ENCODE measurements around the gene RALGPS1. TPM values are rescaled to one million over a fixed set of nuclear protein-coding genes. Genes with fewer than 3 reads are reported as not detected.

The RALGPS1 gene
- total RNA-seq, 2 experiments from 2014 or later = 14.1 to 14.4 TPM

DNA sequence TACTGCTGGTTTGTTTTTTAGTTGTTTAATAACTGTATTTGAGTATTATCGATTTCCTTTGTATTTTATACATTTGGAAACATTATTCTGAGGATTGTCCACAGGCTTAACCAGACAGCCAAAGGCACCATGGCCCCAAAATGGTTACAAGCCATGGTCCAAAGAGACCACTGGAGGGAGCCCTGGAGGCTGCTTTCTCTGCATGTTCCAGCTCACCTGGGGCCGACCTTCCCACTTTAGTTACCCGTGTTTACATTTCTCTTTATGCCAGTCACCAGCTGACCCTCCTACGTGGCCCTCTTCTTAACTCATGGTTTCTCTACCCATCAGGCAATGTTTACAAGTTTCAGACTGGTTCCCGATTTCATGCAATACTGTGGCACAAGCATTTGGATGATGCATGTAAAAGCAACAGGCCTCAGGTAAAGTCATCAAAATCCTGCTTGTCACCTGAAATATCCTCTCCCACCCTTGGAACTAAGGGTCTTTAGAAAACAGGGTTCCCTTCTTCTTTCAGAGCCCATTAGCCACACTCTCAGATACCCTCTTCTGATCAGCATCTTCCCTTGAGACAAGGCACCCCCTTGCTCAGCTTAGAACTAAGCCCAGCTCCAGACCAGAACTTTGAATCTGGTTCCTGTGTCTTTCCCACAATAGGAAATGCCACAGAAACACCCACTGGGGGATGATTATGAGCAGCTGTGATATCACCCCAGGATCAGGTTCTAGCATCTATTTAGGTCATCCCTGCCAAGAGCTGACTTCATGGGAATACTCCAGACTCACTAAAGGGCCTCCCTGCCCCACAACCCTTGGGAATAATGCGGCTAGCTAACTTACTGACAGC lies 300.1 kb downstream of the RALGPS1 start:
- H3K79me2 ChIP-seq (ENCODE audit: insufficient read depth, low read depth, low read length) = no peaks in the 10 kb centered on the region
- no peaks in the 10 kb centered on the region for H3K4me1 ChIP-seq (ENCODE audit: insufficient read depth, low read length, poor library complexity, severe bottlenecking)
- DNase-seq (ENCODE audit: low spot score) = peak; percentile 79
- no peak overlapping the region for H3K4me3 ChIP-seq (ENCODE audit: low read depth, low read length, poor library complexity, severe bottlenecking)
- no peaks in the 10 kb centered on the region for H3K9me2 ChIP-seq (ENCODE audit: insufficient read depth, low read length)
- no TSS peak for BruUV-seq (replicated peaks)
- POLR2A ChIA-PET = interaction anchor here (0.5 to 1.5 kb wide), 4 partner anchors 10 to 396 kb away, joined by 3 to 8 read pairs (median 4); no protein-coding TSS in a partner anchor
- no peaks in the 10 kb centered on the region for H3K36me3 ChIP-seq (ENCODE audit: insufficient read depth, low read length)
- H4K20me1 ChIP-seq (ENCODE audit: insufficient read depth, low read length) = no peaks in the 10 kb centered on the region
- CTCF ChIA-PET (ENCODE audit: unreplicated experiment) = no interaction called here
- H3K4me2 ChIP-seq (ENCODE audit: low read length) = no peak overlapping the region
- H2AFZ ChIP-seq (ENCODE audit: low read length) = no peak overlapping the region
- no peak overlapping the region for H3K27ac ChIP-seq (ENCODE audit: low read depth, low read length, poor library complexity, severe bottlenecking)
- no peaks in the 10 kb centered on the region for H3K9me3 ChIP-seq (ENCODE audit: low read length)
- no peak for TF ChIP-seq EZH2phosphoT487 (IDR thresholded peaks at IDR 0.05; ENCODE audit: borderline replicate concordance, low read depth, low read length)
- TF ChIP-seq, protein P1, sequence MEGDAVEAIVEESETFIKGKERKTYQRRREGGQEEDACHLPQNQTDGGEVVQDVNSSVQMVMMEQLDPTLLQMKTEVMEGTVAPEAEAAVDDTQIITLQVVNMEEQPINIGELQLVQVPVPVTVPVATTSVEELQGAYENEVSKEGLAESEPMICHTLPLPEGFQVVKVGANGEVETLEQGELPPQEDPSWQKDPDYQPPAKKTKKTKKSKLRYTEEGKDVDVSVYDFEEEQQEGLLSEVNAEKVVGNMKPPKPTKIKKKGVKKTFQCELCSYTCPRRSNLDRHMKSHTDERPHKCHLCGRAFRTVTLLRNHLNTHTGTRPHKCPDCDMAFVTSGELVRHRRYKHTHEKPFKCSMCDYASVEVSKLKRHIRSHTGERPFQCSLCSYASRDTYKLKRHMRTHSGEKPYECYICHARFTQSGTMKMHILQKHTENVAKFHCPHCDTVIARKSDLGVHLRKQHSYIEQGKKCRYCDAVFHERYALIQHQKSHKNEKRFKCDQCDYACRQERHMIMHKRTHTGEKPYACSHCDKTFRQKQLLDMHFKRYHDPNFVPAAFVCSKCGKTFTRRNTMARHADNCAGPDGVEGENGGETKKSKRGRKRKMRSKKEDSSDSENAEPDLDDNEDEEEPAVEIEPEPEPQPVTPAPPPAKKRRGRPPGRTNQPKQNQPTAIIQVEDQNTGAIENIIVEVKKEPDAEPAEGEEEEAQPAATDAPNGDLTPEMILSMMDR (conservative IDR thresholded peaks at IDR 0.05; ENCODE audit: low read length) = peak; percentile 96
- intact Hi-C loops (cut with micrococcal nuclease; ENCODE audit: unreplicated experiment) = loop anchor here (1.0 to 2.0 kb wide), 3 partner anchors 132 to 210 kb away; partner anchors contain the start of gene ZNF79

DNA sequence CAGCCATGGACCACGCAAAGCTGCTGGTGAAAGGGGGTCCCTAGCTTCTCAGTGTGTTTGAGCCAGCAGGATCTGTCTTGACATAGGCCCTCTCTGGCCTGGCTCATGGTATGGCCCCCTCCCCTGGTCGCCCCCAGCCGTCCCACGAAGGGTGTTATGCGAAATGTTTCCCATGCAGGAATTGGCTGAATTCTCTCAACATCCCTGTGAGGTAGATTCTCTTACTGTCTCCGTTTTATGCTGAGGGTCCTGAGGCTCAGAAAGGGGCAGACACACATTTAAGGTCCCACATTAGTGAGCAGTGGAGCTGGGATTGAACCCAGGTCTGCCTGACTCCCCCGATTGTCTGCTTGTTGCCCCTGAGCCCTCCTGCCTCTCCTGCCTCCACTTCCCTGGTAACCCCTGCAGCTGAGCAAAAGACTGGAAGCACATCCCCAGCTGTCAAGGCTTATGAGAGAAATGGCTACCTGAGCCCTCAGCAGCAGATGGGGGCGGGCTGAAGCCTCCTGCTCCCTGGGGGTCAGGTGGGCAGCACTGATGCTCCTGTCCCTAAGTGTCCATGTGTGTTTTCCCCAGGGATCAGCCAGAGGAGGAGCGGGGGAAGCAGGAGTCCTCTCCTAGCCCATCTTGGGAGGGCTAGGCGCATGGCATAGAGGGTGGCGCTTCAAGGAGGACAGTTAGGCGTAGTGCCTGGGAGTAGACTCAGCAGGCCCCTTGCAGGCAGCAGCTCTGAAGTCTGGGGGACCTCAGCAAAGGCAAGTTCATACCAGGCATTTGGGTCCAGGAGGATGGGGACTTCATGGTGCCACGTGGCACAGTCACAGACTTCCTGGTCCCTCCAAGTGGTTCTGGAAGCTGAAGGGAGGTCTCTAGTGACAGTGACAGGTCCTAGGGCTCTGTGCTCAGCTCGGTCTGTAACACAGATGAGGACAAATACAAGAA lies 301.0 kb downstream of the RALGPS1 start:
- H3K4me1 ChIP-seq (ENCODE audit: insufficient read depth, low read length, poor library complexity, severe bottlenecking) = peaks cover 3% of the 10 kb centered on the region
- no peaks in the 10 kb centered on the region for H3K9me2 ChIP-seq (ENCODE audit: insufficient read depth, low read length)
- ChIA-PET CTCF (ENCODE audit: unreplicated experiment) (no interaction called here), POLR2A (interaction anchor here (0.5 to 1.5 kb wide), 4 partner anchors 18 to 154 kb away, joined by 3 to 8 read pairs (median 4); no protein-coding TSS in a partner anchor)
- no peaks in the 10 kb centered on the region for H3K79me2 ChIP-seq (ENCODE audit: insufficient read depth, low read depth, low read length)
- DNase-seq (ENCODE audit: low spot score) = no peak
- no peak overlapping the region for H2AFZ ChIP-seq (ENCODE audit: low read length)
- intact Hi-C loops (cut with micrococcal nuclease; ENCODE audit: unreplicated experiment) = loop anchor here (2.0 kb wide), 2 partner anchors 183 to 209 kb away; partner anchors contain the start of gene ZNF79
- no peak overlapping the region for H3K4me3 ChIP-seq (ENCODE audit: low read depth, low read length, poor library complexity, severe bottlenecking)
- no peak overlapping the region for H3K4me2 ChIP-seq (ENCODE audit: low read length)
- TF ChIP-seq EZH2phosphoT487 (IDR thresholded peaks at IDR 0.05; ENCODE audit: borderline replicate concordance, low read depth, low read length) = no peak
- TF ChIP-seq, protein P1 (conservative IDR thresholded peaks at IDR 0.05; ENCODE audit: low read length) = no peak
- BruUV-seq (replicated peaks) = no TSS peak
- H4K20me1 ChIP-seq (ENCODE audit: insufficient read depth, low read length) = no peaks in the 10 kb centered on the region
- no peak overlapping the region for H3K27ac ChIP-seq (ENCODE audit: low read depth, low read length, poor library complexity, severe bottlenecking)
- H3K9me3 ChIP-seq (ENCODE audit: low read length) = no peaks in the 10 kb centered on the region
- H3K36me3 ChIP-seq (ENCODE audit: insufficient read depth, low read length) = no peaks in the 10 kb centered on the region

Measured in OCI-LY7 (cell line).